Stimulated activated CD4-positive, alpha-beta T cell treated with anti-CD3 and anti-CD28 coated beads, Interleukin-1b, Interleukin-23, amount 100 ng/mL, for 24 hours (primary cell): ENCODE measurements around the gene SPDYE5.

ENCODE experiments used
- DNase-seq, 4 experiments: peaks; one replicate each; pipeline ENCODE4 v3.0.0-alpha.2; 2020; ENCODE audit warnings: low read depth in 4 of 4, low spot score in 1 of 4

The SPDYE5 gene

DNA sequence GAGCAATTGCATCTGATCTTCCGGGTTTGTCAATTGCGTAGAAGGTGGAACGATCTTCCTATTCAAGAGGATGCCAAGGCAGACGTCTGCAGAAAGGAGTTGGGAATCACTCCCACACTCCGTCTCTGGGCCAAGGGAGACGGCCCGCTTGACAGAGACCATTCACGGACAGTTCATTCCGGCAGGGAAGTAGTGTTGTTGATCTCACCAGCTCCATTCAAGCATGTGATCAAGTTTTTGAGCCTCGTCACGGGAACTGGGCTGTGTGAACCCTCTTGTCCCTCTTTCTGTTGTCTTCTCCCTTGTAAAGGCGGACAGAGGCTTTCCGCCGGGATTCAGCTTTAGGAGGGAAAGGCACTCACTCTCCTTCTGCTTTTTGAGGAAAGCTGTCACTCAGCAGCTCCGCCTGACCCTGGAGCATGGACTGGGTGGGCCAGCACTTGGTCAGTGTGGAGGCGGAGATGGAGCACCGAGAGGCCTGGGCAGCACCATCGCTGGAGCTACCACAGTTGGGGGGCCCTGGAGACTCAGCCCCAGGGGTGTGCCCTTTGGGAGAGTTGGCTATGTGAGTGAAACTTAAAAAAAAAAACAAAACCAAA, 44.9 kb downstream of the SPDYE5 start:
- DNase-seq, result no peak

GRCh38 chr7:75537731-75538130, 45.6 kb downstream of the SPDYE5 start:
- no peak for DNase-seq

- no peak for DNase-seq
Observed at GRCh38 chr7:75546237-75547015, 54.3 kb downstream of the SPDYE5 start.
